DOHH2 (cell line): Measurements from ENCODE around the gene IL16.

Source experiments
- H3F3A ChIP-seq: fragments of 200-600 bp; sonication (generic), shearing (Covaris generic); 2 replicates; pipeline ENCODE4 v1.6.0; 2016; ENCODE audit warnings: antibody characterized with exemption, mild to moderate bottlenecking; ENCODE audit not compliant: control insufficient read depth, insufficient read depth
- H3K27ac ChIP-seq: fragments of 200-600 bp; sonication (generic); 2 replicates; pipeline ENCODE4 v1.5.1; 2014; ENCODE audit warnings: low read depth, mild to moderate bottlenecking, low read length, moderate library complexity
- H3K27me3 ChIP-seq: fragments of 200-600 bp; sonication (generic); 2 replicates; pipeline ENCODE4 v1.6.1; 2014; ENCODE audit warnings: mild to moderate bottlenecking, low read length, mixed read lengths; ENCODE audit not compliant: control insufficient read depth
- H3K36me3 ChIP-seq: fragments of 200-600 bp; sonication (generic); 2 replicates; pipeline ENCODE4 v1.6.1; 2014; ENCODE audit warnings: mild to moderate bottlenecking, low read length, moderate library complexity, mixed read lengths; ENCODE audit not compliant: control insufficient read depth
- H3K4me1 ChIP-seq: fragments of 200-600 bp; sonication (generic); 2 replicates; pipeline ENCODE4 v1.6.1; 2014; ENCODE audit warnings: mild to moderate bottlenecking, low read length, mixed read lengths; ENCODE audit not compliant: control insufficient read depth
- H3K4me2 ChIP-seq: fragments of 200-600 bp; sonication (generic); 2 replicates; pipeline ENCODE4 v1.6.0; 2014; ENCODE audit warnings: mild to moderate bottlenecking, low read length, moderate library complexity
- H3K4me3 ChIP-seq: fragments of 200-600 bp; sonication (generic); 2 replicates; pipeline ENCODE4 v1.5.1; 2014; ENCODE audit warnings: mild to moderate bottlenecking, low read length, mixed read lengths
- H3K79me2 ChIP-seq: fragments of 200-600 bp; sonication (generic); 2 replicates; pipeline ENCODE4 v1.6.1; 2014; ENCODE audit warnings: mild to moderate bottlenecking, low read length, mixed read lengths; ENCODE audit not compliant: control insufficient read depth
- H3K9me2 ChIP-seq: fragments of 200-600 bp; sonication (generic); replicated peaks from 2 replicates; pipeline ENCODE4 v1.6.1; 2014; ENCODE audit warnings: mild to moderate bottlenecking, low read length, mixed read lengths; ENCODE audit not compliant: control insufficient read depth
- H3K9me3 ChIP-seq: fragments of 200-600 bp; sonication (generic); 2 replicates; pipeline ENCODE4 v1.6.1; 2014; ENCODE audit warnings: antibody characterized with exemption, low read length, mixed read lengths; ENCODE audit not compliant: control insufficient read depth, insufficient read depth
- H4K20me1 ChIP-seq: fragments of 200-600 bp; sonication (generic); 2 replicates; pipeline ENCODE4 v1.6.0; 2014; ENCODE audit warnings: low read depth, mild to moderate bottlenecking, antibody characterized with exemption, low read length, moderate library complexity; ENCODE audit not compliant: control insufficient read depth, insufficient read depth
- CTCF ChIP-seq: fragments of 200-600 bp; sonication (generic); IDR thresholded peaks from one replicate; pipeline ENCODE4 v1.5.1; 2014; ENCODE audit warnings: antibody characterized with exemption, mild to moderate bottlenecking, low read depth, low read length; ENCODE audit not compliant: poor library complexity, severe bottlenecking
- EZH2phosphoT487 ChIP-seq: fragments of 200-600 bp; sonication (generic); IDR thresholded peaks from 2 replicates; pipeline ENCODE4 v1.6.1; 2017; ENCODE audit warnings: borderline replicate concordance, mild to moderate bottlenecking, antibody characterized with exemption, low read length, moderate library complexity, mixed read lengths

The IL16 gene

GRCh38 chr15:81225161-81225671, 28.5 kb downstream of the IL16 start:
- Histone ChIP-seq H3K36me3 (no peaks in the 10 kb centered on the region), H4K20me1 (no peaks in the 10 kb centered on the region), H3K9me2 (no peaks in the 10 kb centered on the region), H3K9me3 (no peaks in the 10 kb centered on the region), H3F3A (no peaks in the 10 kb centered on the region), H3K4me2 (no peak overlapping the region), H3K4me1 (no peaks in the 10 kb centered on the region), H3K27ac (no peak overlapping the region), H3K4me3 (no peak overlapping the region), H3K27me3 (0 out of 2 replicates have a peak, but pooled peaks cover 4% of the 10 kb centered on the region), H3K79me2 (no peaks in the 10 kb centered on the region)
- no peak for TF ChIP-seq EZH2phosphoT487
- TF ChIP-seq CTCF: no peak

GRCh38 chr15:81227716-81228115, 31.0 kb downstream of the IL16 start:
- Histone ChIP-seq H3K36me3 (no peaks in the 10 kb centered on the region), H3K79me2 (no peaks in the 10 kb centered on the region), H3K9me2 (no peaks in the 10 kb centered on the region), H4K20me1 (no peaks in the 10 kb centered on the region), H3K4me3 (no peak overlapping the region), H3K4me1 (no peaks in the 10 kb centered on the region), H3F3A (no peaks in the 10 kb centered on the region), H3K4me2 (no peak overlapping the region), H3K27ac (no peak overlapping the region), H3K9me3 (no peaks in the 10 kb centered on the region), H3K27me3 (0 out of 2 replicates have a peak, but pooled peaks cover 2% of the 10 kb centered on the region)
- TF ChIP-seq CTCF (no peak), EZH2phosphoT487 (no peak)

- H4K20me1 ChIP-seq: no peaks in the 10 kb centered on the region
- H3K9me3 ChIP-seq: no peaks in the 10 kb centered on the region
- H3K4me1 ChIP-seq: no peaks in the 10 kb centered on the region
- no peaks in the 10 kb centered on the region for H3K36me3 ChIP-seq
- TF ChIP-seq EZH2phosphoT487 (no peak), CTCF (no peak)
- H3F3A ChIP-seq: no peaks in the 10 kb centered on the region
- no peak overlapping the region for H3K4me3 ChIP-seq
- H3K4me2 ChIP-seq: no peak overlapping the region
- H3K9me2 ChIP-seq: no peaks in the 10 kb centered on the region
- H3K27me3 ChIP-seq: 0 out of 2 replicates have a peak, but pooled peaks cover 2% of the 10 kb centered on the region
- no peak overlapping the region for H3K27ac ChIP-seq
- no peaks in the 10 kb centered on the region for H3K79me2 ChIP-seq
Measured at GRCh38 chr15:81229586-81229985, 32.9 kb downstream of the IL16 start.
